Measurements from ENCODE around the gene OTOGL.
"Not testable (repeated sequence)": the region's sequence is repeated elsewhere in the genome, so short reads cannot be mapped to it uniquely, and the experiment has no call there.

The OTOGL gene

DNA sequence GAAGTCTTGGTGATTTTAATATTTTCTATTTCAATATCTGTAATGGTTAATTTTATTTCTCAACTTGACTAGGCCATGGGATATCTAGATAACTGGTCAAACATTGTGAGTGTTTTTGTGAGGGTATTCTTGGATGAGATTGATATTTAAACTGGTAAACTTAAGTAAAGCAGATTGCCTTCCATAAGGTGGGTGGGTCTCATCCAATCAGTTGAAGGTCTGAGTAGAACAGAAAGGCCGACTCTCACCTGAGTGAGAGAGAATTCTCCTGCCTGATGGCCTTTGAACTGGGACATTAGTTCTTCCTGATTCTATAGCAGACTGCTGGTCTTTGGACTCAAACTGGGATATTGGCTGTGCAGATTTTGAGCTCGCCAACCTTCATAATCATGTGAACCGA lies 36.3 kb downstream of the OTOGL start:
- no peak for DNase-seq

- DNase-seq: no peak
Observed at GRCh38 chr12:80140005-80140404, 40.7 kb downstream of the OTOGL start.

DNA sequence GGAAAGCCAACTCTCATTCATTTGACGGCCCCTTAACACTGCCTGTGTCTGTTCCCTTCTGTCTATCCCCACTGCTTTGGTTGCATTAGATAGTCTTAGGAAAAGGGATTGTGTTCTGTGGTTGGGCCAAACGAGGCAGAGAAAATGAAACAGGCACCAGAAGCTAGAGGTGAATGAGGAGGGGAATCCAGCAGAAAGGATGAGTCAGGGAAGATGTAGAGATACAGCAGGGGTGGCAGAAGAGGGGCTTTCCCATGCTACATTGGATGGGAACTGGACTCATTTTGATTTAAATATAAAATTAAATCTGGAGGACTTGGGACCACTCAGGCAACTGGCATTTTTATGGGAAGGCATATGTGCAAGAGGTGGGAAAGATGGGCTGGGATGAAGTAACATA lies 43.3 kb downstream of the OTOGL start:
- DNase-seq: no peak

DNA sequence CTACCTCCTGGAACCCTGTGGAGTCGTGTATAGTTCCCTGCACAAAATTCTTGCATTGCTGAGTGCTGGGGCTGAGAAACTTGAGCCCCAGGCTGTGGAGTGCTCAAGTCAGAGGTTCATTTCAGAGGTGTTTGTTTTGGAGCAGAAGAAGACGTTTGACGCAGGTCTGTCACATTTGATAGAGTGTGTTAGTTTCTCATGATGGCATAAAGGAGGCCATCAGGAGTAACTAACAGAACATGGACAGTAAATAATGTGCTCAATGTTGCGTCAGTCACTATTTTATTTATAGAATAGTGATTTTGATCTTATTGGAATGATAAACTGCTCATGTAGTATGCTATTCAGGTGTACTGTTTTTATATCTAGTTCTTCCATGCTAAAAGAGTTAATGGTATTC lies 44.2 kb downstream of the OTOGL start:
- no peak for DNase-seq

DNA sequence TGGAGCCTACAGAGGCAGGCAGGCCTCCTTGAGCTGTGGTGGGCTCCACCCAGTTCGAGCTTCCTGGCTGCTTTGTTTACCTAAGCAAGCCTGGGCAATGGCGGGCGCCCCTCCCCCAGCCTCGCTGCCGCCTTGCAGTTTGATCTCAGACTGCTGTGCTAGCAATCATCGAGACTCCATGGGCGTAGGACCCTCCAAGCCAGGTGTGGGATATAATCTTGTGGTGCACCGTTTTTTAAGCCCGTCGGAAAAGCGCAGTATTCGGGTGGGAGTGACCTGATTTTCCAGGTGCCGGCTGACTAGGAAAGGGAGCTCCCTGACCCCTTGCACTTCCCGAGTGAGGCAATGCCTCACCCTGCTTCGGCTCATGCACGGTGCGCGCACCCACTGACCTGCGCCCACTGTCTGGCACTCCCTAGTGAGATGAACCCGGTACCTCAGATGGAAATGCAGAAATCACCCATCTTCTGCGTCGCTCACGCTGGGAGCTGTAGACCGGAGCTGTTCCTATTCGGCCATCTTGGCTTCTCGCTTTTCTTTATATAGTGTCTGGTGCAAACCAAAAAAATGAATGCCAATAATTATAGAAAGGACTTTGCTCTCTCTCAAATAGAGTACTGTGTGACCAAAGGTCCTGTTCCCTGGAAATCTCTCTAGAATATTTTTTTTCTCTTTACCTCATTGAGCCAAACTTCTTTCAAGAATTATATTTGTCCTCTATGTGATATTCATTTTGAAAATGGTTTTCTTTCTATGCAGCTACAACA lies 50.4 kb downstream of the OTOGL start:
- not testable (repeated sequence) for DNase-seq

- no peak for DNase-seq
Observed at GRCh38 chr12:80151131-80151530, 51.8 kb downstream of the OTOGL start.

- DNase-seq: no peak
Observed at GRCh38 chr12:80154261-80154660, 54.9 kb downstream of the OTOGL start.

DNA sequence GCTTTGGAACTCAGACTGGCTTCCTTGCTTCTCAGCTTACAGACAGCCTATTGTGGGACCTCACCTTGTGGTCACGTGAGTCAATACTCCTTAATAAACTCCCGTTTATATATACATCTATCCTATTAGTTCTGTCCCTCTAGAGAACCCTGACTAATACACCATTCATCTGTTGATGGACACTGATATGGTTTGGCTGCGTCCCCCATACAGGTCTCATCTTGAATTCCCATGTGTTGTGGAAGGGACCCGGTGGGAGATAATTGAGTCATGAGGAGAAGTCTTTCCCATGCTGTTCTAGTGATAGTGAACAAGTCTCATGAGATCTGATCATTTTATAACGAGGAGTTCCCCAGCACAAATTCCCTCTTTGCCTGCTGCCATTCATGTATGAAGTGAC lies 57.0 kb downstream of the OTOGL start:
- DNase-seq: no peak

DNA sequence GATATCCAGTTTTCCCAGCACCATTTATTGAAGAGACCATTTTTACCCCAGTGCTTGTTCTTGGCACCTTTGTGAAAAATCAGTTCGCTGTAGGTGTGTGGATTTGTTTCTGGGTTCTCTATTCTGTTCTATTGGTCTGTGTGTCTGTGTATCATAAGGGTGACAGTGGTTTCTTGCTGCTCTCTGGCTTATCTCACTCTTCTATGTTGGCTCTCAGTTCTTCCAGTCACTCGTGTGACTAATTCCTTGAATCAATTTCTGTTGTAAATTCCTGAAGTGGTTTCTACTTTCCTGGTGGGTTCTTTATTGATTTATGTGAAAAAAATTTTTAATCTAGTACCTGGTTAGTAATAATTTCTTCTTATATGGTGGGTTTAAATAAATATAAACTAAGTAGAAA lies 58.3 kb downstream of the OTOGL start:
- no peak for DNase-seq

DNA sequence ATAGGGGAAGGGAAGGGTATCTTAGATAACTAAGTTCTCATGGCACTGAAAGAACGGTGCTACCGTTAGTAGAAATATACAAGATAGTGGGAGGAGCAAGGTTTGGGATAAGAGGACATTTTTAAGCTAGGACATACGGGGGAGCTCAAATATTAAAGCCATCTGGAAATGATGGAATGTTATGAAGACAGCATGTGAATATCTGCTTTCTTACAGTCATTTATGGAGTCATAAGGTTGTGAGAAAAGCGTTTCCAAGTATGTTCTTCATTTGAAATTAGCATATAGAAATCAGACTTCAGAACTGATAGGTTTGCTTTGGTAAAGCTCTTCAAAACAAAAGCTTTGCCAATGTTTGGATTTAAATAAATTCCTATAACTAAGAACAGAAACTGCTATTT lies 62.3 kb downstream of the OTOGL start:
- DNase-seq: no peak

DNA sequence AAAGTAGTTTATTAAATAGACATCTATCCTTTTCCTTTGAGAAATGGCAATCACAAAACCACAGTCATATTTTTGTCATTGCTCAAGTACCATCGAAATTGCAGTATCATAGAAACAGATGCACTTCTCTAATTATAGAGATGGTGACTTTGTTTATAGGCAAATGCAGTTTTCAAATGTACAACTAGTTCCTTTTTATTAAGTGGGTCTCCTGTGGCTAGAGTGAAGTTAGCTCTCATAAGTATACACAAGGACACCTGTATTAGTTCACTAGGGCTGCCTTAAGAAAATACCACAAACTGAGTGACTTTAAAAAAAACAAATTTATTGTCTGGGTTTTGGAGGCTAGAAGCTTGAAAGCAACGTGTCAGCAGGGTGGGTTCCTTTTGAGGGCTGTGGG lies 62.8 kb downstream of the OTOGL start:
- no peak for DNase-seq

DNA sequence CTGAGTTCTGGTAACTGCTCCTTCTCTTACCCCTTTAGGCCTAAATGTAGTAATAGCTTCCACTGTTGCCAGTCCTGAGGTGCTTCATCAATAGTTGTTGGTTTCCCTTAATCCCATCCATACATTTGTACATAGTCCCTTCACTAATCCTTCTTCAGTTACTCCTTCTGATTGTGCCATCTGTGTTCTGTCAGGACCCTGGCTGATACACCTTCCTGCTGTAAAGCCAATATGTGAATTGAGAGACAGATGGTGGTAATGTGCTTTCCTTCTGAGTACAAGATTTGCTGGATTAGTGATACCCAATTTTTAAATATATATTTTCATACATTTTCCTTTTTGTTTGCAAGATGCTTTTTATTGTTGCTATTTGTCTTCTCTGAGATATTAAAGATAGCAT lies 66.4 kb downstream of the OTOGL start:
- DNase-seq: no peak

- DNase-seq: no peak
Observed at GRCh38 chr12:80166751-80167150, 67.4 kb downstream of the OTOGL start.

GRCh38 chr12:80168936-80169335 lies 69.6 kb downstream of the OTOGL start:
- DNase-seq: no peak

DNA sequence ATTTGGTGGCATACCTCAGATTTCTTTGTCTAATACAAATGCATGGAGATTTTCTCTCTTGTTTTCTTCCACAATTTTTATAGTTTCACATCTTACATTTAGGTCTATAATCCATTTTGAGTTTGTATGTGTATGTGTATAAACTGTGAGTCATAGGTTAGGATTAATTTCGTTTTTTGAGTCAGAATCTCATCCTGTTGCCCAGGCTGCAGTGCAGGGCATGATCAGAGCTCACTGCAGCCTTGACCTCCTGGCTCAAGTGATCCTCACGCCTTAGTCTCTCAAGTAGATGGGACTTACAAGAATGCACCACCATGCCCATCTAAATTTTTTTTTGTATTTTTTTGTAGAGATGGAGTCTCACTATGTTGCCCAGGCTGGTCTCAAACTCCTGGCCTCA lies 71.6 kb downstream of the OTOGL start:
- no peak for DNase-seq

GRCh38 chr12:80173083-80173864 lies 73.9 kb downstream of the OTOGL start:
- DNase-seq: no peak

DNA sequence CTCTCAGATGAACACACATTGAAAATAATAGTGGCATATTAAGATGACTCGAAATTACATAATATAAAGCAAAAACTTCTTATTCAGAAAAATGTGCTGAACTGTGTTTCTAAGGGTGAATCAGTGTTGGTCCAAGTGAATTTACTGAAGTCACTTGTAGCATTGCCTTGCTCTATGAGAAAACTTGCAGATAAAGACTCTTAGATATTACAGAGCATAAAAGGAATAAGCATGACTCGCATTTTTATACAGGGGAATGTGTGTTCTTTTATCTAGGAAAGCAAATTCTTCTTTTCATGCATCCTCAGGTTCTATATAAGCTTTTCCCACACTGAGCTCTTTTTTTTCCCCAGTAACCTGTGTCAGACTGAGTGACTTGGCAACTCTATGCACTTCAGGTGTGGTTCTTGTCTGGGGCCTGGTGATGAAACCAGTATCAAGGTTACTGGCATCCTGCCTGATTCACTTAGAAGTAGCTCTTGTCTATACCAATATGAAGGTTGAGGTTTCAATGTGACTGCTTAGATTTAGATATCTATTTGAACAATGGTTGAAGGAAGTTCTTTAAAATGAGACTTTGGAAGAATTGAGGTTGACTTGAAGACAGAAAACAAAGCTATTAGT lies 76.1 kb downstream of the OTOGL start:
- DNase-seq: no peak

GRCh38 chr12:80176706-80177105 lies 77.4 kb downstream of the OTOGL start:
- no peak for DNase-seq

- no peak for DNase-seq
Observed at GRCh38 chr12:80178846-80179245, 79.5 kb downstream of the OTOGL start.

GRCh38 chr12:80183939-80184338 lies 84.6 kb downstream of the OTOGL start:
- DNase-seq: no peak

DNA sequence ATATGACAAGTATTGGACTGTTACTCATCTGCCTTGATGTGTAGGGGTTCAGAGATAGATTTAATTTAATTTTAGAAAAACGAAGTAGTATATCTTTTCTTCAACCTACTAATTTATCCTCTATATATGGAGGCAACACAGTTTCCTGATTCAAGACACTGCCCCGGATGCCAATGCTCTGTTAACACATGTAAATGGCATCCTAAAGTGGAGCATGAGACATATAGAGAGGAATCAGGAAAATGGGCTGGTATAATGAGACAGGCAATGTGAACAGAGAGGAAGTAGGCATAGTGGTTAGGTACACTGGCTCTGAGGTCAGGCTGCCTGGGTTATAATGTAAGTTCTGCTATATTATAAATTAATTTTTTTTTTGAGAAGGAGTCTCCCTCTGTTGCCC lies 85.6 kb downstream of the OTOGL start:
- no peak for DNase-seq

DNA sequence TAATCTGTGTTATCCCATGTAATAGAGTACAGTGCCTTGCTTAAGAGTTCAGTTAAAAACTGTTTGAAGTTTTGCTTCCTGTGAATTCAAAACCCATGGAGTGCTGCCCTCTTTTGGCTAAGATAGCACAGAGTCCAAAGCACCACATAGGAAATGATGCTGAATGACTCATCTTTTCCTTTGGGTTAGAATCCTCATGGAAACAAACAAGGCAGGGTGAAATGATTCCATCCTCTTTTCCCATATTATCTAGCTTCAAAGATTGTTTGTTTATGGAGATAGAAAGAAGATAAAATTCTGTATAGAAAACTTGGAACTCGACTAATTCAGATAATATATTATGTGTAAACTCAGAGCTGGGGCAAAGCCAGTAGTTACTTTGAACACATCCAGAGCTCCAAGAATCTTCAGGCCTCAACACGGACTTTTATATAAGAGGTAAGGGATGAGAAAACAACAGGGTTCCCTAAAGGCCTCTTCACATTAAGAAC lies 87.4 kb downstream of the OTOGL start:
- DNase-seq: peak; percentile 8

DNA sequence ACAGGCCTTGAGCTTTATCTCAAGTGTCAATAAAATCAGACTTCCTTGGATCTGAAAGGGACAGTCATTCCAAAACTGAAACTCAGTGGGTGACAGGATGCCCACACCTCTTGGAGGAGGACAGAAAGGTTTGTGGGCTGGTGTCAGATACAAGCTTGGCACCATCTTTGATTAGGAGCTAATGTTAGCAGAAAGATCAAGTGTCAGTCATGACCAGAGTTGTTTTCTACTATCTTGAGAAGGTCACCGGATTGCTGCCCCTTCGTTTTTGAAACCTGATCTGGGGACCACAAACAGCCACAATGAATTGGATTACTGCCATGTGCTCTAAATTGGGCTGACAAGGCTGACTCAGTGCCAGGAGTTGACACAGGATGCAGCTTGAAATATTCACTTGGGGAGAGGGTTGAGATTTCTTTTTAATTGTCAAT lies 88.3 kb downstream of the OTOGL start:
- DNase-seq: peak; percentile 25

DNA sequence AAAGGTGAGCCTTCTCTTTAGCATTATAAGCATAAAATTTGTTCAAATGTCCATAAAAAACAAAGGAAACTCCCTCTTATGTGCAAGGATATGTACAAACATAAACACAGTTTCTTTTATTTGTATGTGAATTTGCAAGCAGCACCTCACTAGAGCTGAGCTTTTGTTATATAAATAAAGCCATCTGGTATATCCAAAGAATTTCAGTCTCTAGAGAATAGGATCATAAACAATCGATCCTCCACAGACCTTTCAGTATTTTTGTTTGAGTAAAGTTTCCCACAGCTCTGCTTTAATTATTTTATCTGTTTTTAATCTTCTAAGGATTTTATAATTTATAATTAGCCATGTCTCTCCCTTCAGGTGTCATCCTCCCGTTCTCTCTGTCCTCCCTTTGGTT lies 89.2 kb downstream of the OTOGL start:
- DNase-seq: no peak

Measured in NCI-H1092 (cell line).